ENCODE measurements around the gene GRIN2C. TPM values are rescaled to one million over a fixed set of nuclear protein-coding genes. Genes with fewer than 3 reads are reported as not detected.

Gene GRIN2C
- 0.14 to 0.37 TPM (median 0.22 TPM) in 5 replicates for total RNA-seq (2022; extraction: Qiagen RNA extraction; ENCODE audit: low read depth)

GRCh38 chr17:74859459-74860228 is at the start of gene GRIN2C:
Gene GRIN2C (minus strand): TSS chr17:74859885. CDS start chr17:74855092, 4,793 bp downstream.

GRCh38 chr17:74892974-74893911 is 33.6 kb upstream of the GRIN2C start, which contains the start of gene FADS6:
Gene FADS6 (minus strand): TSS chr17:74893633. CDS start chr17:74893595, 38 bp downstream.

GRCh38 chr17:74872313-74873036 is 12.8 kb upstream of the GRIN2C start, which contains the start of gene FDXR:
Gene FDXR (minus strand): TSS chr17:74872994. CDS start chr17:74872944, 50 bp downstream.

Other genes starting within 250 kb of the GRIN2C start
- gene CD300E, start 236.1 kb downstream of the GRIN2C start, total RNA-seq (2022; extraction: Qiagen RNA extraction; ENCODE audit: low read depth): not detected in 5 replicates
- gene CD300LF, start 147.0 kb downstream of the GRIN2C start, total RNA-seq (2022; extraction: Qiagen RNA extraction; ENCODE audit: low read depth): not detected in 5 replicates
- 1.1 to 1.4 TPM (median 1.3 TPM) in 5 replicates for gene RAB37, start 122.6 kb downstream of the GRIN2C start, total RNA-seq (2022; extraction: Qiagen RNA extraction; ENCODE audit: low read depth)
- 34.8 to 45.4 TPM (median 44.6 TPM) in 5 replicates for gene NHERF1, start 111.3 kb downstream of the GRIN2C start, total RNA-seq (2022; extraction: Qiagen RNA extraction; ENCODE audit: low read depth)
- gene NAT9, start 83.5 kb downstream of the GRIN2C start, total RNA-seq (2022; extraction: Qiagen RNA extraction; ENCODE audit: low read depth): 46.7 to 62.2 TPM (median 56.4 TPM) in 5 replicates
- 48.1 to 67.0 TPM (median 61.8 TPM) in 5 replicates for gene FDXR, start 13.1 kb upstream of the GRIN2C start, total RNA-seq (2022; extraction: Qiagen RNA extraction; ENCODE audit: low read depth)
- 0.09 TPM in 1 of 5 replicates, not detected in the others for gene FADS6, start 33.7 kb upstream of the GRIN2C start, total RNA-seq (2022; extraction: Qiagen RNA extraction; ENCODE audit: low read depth)
- 0.07 to 0.12 TPM (median 0.11 TPM) in 5 replicates for gene USH1G, start 63.4 kb upstream of the GRIN2C start, total RNA-seq (2022; extraction: Qiagen RNA extraction; ENCODE audit: low read depth)
- 0.13 TPM in 1 of 5 replicates, not detected in the others for gene OTOP2, start 64.4 kb upstream of the GRIN2C start, total RNA-seq (2022; extraction: Qiagen RNA extraction; ENCODE audit: low read depth)
- gene OTOP3, start 76.0 kb upstream of the GRIN2C start, total RNA-seq (2022; extraction: Qiagen RNA extraction; ENCODE audit: low read depth): not detected in 5 replicates
- gene HID1, start 112.9 kb upstream of the GRIN2C start, total RNA-seq (2022; extraction: Qiagen RNA extraction; ENCODE audit: low read depth): 13.8 to 19.2 TPM (median 17.5 TPM) in 5 replicates
- gene CDR2L, start 127.7 kb upstream of the GRIN2C start, total RNA-seq (2022; extraction: Qiagen RNA extraction; ENCODE audit: low read depth): 56.3 to 70.7 TPM (median 68.6 TPM) in 5 replicates
- 72.9 to 81.4 TPM (median 79.5 TPM) in 5 replicates for gene MRPL58, start 152.8 kb upstream of the GRIN2C start, total RNA-seq (2022; extraction: Qiagen RNA extraction; ENCODE audit: low read depth)
- gene ATP5PD, start 187.1 kb upstream of the GRIN2C start, total RNA-seq (2022; extraction: Qiagen RNA extraction; ENCODE audit: low read depth): 492 to 570 TPM (median 501 TPM) in 5 replicates
- gene KCTD2, start 187.3 kb upstream of the GRIN2C start, total RNA-seq (2022; extraction: Qiagen RNA extraction; ENCODE audit: low read depth): 27.5 to 32.0 TPM (median 31.1 TPM) in 5 replicates
- 26.1 to 36.0 TPM (median 31.7 TPM) in 5 replicates for gene SLC16A5, start 228.1 kb upstream of the GRIN2C start, total RNA-seq (2022; extraction: Qiagen RNA extraction; ENCODE audit: low read depth)